GM12873 (cell line): Measurements from ENCODE around the gene TBC1D8.

Source experiments
- CTCF ChIP-seq: IDR thresholded peaks from 2 replicates; pipeline ENCODE4 v1.5.1; 2012; ENCODE audit warnings: low read depth, mild to moderate bottlenecking, moderate library complexity, low read length, control low read depth; ENCODE audit not compliant: insufficient read depth; ENCODE audit errors: missing control alignments

TBC1D8 gene

GRCh38 chr2:100988630-100989417 is 162.4 kb downstream of the TBC1D8 start:
- TF ChIP-seq CTCF = no peak

GRCh38 chr2:100987974-100988373 is 163.2 kb downstream of the TBC1D8 start:
- TF ChIP-seq CTCF = no peak

GRCh38 chr2:100987536-100987935 is 163.6 kb downstream of the TBC1D8 start:
- no peak for TF ChIP-seq CTCF

GRCh38 chr2:100986157-100986556 is 165.0 kb downstream of the TBC1D8 start:
- no peak for TF ChIP-seq CTCF

- peak; percentile 97 for TF ChIP-seq CTCF
These were observed 166.3 kb downstream of the TBC1D8 start for GRCh38 chr2:100984892-100985307.

GRCh38 chr2:100983684-100984310 is 167.4 kb downstream of the TBC1D8 start:
- TF ChIP-seq CTCF = no peak

GRCh38 chr2:100983201-100983600 is 168.0 kb downstream of the TBC1D8 start:
- no peak for TF ChIP-seq CTCF
